GM18867 (cell line): ENCODE data around the gene GARNL3.

Experiments
- ATAC-seq: cut with Tn5 transposase; IDR thresholded peaks from one replicate; pipeline ENCODE4 v1.9.1; 2021; ENCODE audit warnings: mild to moderate bottlenecking, moderate library complexity; ENCODE audit not compliant: unreplicated experiment

Gene GARNL3

DNA sequence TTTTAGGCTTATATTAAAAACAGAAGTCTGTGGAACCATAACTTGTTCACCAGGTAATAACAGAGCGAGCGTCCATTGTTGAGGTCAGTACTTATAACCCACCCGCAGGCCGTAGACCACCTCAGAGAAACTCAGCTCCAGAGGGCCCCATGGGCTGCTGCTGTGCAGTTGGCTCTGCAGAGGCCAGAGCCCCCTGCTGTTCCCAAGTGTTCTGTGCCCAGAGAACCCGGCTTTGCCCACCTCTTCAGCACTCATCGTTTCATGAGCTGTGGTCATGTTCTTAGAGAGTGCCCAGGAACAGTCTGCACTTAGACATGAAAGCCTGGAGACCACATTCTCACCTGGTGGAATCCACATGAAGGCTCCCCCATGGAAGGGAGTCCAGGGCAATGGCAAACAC, 82.0 kb downstream of the GARNL3 start:
- no peak for ATAC-seq

- ATAC-seq: no peak
These were observed 83.5 kb downstream of the GARNL3 start for GRCh38 chr9:127347831-127348776.

DNA sequence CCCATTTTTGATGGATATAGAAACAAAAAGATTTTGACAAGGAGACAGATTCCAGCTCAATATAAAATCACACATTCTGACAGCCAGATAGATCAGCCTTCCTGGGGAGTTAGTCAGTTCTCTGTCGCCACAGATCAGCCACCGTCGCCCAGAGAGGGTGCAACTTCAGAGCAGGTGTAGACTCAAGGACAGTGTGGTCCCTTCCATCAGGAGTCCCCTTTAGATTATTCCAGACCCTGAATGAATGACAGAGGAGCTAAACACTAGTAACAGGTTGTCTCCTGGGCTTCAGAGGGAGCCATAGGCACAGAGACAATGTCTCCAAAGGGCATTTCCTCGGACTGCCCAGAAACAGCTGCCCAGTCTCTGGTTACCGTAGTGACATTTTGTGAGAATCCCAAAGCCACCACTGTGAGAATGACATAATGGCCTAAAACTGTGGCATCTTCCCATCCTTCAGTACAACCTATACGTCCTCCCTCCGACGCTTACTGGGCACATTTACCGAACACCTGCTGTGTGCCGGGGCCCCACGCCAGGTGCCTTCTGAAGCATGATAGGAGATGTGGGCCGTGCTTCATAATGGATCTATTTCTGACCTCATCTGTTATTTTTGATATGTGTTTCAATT, 85.0 kb downstream of the GARNL3 start:
- ATAC-seq: no peak

- no peak for ATAC-seq
These were observed 86.9 kb downstream of the GARNL3 start for GRCh38 chr9:127351182-127352166.

GRCh38 chr9:127353882-127354281, 89.3 kb downstream of the GARNL3 start:
- no peak for ATAC-seq

DNA sequence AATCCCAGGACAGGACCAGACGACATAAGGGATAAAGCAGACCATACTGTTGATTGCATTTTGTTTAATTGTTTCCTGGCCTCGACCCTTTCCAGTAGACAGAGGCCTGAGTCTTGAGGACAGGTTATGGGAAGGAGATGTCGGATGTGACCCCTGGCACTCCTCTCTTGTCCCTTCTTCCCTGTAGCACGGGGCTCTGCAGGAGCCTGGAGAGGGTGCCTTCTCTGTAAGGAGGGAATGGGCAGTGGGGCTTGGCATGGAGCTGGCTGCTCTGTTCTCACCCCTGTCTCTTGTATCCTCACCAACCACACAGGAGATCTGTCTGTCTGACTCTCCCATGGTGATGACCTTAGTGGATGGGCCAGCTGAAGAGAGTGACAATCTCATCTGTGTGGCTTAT, 92.3 kb downstream of the GARNL3 start:
- no peak for ATAC-seq

GRCh38 chr9:127358023-127358535, 93.5 kb downstream of the GARNL3 start:
- no peak for ATAC-seq

DNA sequence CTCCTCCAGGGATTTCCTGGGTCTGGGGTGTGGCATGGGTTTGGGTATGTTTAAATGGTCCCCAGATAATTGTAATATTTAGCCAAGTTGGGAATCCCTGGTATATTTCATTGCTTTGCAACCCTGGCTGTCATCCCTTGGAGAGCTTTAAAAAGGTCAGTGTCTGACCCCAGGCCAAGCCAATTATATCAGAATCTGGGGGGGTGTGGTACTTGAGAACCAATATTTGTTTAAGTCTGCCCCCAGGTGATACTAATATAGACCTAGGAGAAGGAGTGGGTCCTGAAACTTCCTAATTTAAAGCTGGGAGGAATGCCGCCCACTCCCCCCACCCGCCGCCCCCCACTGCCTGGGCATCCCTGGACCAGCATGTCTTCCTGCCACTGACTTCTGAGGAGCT, 94.2 kb downstream of the GARNL3 start:
- no peak for ATAC-seq

DNA sequence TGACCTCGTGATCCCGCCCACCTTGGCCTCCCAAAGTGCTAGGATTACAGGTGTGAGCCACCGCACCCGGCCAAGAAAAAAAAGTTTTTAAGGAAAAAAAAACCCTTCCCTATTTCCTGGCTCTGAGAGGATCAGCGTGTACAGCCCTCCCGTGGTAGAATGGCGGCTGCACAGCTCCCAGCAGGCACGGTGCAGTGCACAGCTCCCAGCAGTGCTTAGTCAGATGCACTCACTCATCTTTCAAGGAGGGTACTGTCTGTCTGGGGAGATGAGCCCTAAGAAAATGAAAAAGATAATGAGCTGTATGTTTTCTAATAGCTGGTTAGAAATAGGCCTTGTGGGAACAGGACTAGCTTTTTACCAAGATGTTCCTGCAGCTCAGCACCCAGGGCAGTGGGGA, 95.7 kb downstream of the GARNL3 start:
- no peak for ATAC-seq

DNA sequence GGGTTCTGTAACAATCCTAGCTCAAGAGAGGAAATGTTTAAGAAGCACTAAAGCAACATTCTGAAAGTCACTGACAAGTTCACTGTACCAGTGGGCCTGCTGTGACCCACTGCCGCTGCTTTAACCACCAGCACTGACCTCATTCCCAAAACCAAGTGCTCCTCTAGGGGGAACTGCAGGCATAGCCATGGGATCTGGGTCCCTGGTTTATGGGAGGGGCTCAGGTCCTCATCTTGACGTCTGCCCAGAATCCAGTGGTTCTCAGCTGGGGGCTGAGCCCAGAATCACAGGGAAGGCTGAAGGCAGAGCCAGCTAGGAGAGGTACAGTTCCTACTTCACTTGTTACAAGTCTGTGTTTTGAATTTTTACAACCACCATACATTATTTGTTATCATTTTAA, 96.3 kb downstream of the GARNL3 start:
- ATAC-seq: no peak

DNA sequence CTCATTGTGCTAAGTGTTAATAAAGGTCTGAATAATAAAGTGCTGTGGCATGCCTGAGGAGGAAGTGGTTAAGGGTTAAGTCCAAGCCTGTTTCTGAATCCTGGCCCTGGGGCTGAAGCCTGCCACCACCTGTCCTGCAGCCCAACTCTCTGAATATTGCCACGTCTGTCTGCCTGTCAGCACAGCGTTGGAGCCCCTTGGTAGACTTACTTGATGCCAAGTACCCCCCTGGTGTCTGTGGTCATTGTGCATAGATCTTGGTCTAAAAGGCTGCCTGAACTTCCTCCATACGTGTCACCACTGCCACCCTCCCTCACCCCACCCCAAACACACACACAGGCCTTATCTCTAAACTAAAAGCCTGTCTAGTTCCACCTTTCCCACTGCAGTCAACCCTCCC, 97.0 kb downstream of the GARNL3 start:
- no peak for ATAC-seq

DNA sequence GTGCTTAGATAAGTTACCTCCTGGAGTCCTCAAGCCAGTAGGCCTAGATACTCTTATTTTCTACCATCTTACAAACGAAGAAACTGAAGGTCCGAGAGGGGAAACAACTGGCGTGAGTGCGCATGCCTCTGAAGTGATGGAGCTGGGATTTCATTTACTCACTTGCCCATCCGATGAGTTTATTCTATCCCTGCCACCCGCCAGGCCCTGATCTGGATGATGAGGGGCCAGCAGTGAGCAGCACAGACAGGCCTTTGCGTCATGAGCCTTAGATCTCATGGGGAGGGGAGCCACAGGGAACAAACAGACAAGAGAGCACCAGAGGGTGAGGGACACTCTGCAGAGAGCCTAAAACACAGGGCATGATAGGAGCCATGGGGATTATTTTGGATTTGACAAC, 98.3 kb downstream of the GARNL3 start:
- ATAC-seq: no peak

DNA sequence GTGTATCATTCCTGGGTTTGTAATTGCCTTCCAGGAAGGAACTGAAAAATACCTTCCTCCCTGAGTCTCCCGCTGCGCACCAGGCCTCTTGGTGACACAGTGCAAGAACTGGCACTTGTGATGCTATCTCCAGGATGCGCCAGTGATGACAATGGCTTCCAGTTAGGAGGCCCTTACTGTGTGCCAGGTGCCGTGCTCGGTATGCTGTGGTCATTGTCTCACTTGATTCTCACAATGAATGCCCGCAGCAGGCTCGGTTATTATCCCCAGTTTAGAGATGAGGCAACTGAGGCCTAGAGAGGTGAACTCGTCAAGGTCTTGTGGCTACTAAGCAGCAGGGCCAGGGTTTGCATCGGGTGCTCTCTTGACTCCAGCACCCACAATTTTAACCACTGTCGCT, 100.9 kb downstream of the GARNL3 start:
- no peak for ATAC-seq

GRCh38 chr9:127366594-127366993, 102.0 kb downstream of the GARNL3 start:
- ATAC-seq: no peak

DNA sequence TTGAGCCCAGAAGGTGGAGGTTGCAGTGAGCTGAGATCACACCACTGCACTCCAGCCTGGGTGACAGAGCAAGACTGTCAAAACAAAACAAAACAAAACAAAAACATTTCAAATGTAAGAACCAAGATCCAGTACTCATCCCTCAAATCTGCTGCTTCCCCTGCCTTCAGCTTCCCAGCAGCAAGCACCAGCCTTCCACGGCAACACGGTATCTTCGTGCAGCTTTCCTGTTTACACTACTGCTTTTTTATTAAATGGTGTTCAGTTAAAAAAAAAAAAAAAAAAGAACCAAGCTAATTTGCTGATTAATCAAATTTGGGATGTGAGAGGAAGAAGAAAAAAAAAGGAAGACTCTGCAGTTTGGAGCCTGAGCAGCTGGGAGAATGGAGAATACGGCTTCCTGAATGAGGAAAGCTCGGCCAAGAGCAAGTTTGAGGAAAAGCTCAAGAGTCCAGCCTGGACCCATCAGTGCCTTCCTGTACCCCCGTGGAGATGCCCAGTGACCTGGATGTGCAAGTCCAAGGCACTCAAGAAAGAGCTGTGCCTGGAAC, 104.4 kb downstream of the GARNL3 start:
- no peak for ATAC-seq

DNA sequence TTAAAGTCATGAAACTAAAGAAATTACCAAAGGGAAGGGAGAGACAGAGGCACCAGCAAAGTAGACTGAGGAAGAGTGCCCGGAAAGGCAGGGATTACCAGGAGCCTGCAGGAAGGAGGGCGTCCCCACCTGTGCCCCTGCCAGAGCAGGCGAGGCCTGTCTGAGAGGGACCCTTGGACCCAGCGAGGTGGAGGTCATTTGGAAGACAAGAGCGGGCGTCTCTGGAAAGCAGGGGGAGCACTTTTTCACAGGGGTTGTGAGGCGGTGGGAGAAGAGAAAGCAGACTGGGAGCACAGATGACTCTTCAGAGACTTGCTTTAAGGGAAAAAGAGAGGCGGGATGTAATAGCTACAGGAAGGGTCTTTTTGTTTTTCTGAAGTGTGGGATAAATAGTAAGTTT, 104.9 kb downstream of the GARNL3 start:
- ATAC-seq: no peak

GRCh38 chr9:127370147-127370579, 105.6 kb downstream of the GARNL3 start:
- ATAC-seq: no peak

DNA sequence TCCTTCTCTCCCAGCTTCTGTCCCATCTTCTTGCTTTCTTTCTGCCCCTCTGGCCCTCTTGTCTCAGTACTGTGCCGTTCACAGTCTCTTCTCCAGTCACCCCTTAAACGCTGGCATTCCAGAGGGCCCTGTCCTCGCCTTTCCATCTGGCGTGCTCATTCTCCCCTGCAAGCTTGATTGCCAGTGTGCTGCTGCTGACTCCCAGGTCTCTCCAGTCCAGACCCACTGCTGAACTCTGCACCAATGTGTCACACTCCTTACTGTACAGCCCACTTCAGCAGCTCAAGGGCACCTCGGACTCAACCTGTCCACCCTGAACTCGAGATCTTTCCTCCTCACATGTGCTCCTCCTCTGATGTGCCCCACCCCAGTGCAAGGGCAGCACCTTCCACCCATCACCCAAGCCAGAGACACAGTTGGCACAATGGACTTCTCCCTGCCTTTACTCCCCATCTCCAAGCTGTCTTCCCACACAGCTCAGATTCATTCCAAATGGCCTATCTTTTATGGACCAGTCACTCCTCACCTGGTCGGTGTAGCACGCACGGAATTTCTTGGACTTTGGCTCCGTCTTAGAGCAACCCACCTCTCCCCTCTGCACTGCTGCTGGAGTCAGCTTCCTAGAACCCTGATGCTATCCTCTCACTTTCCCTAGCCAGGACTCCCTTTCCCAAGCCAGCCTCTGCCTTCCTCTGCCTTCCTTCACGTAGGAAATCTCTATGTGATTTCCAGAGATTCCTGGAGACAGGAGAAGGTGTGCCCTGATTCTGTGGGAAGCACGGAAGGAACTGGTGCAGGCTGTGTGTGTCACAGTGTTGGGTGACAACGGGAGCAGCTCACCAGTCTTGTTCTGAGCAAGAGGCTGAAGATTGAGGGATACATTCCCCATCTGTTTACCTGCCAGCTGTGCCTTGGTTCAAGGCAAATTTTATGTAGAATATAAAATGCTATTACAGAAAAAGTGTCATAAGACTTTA, 106.4 kb downstream of the GARNL3 start:
- ATAC-seq: no peak

DNA sequence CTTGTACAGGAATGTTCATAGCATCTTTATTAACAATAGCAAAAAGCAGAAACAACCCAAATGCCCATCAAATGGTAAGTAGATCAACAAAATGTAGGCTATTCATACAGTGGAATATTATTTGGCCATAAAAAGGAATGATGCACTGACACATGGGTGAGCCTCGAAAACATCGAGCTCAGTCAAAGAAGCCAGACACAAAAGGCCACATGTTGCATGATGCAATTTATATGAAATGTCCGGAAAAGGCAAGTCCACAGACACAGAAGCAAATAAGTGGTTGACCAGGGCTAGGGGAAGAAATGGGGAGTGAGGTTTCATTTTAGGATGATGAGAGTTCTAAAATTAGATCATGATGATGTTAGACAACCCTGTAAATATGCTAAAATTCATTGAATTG, 115.9 kb downstream of the GARNL3 start:
- ATAC-seq: no peak
